Measurements from ENCODE around the gene OR1J2.

Gene OR1J2

GRCh38 chr9:122552812-122553211 lies 42.2 kb downstream of the OR1J2 start, which contains the start of gene OR1N2:
Gene OR1N2 (plus strand): TSS chr9:122553112. CDS start chr9:122553212, 100 bp downstream.
- no peak for DNase-seq

All from NK-92 treated with Interleukin-12 subunit alpha and Interleukin-12 subunit beta, amount 100 ng/mL, for 24 hours (cell line).